Measurements from ENCODE around the gene AKAP4. TPM values are rescaled to one million over a fixed set of nuclear protein-coding genes. Genes with fewer than 3 reads are reported as not detected.

The AKAP4 gene
- total RNA-seq, 1 donor from 2014 or later, result not detected

DNA sequence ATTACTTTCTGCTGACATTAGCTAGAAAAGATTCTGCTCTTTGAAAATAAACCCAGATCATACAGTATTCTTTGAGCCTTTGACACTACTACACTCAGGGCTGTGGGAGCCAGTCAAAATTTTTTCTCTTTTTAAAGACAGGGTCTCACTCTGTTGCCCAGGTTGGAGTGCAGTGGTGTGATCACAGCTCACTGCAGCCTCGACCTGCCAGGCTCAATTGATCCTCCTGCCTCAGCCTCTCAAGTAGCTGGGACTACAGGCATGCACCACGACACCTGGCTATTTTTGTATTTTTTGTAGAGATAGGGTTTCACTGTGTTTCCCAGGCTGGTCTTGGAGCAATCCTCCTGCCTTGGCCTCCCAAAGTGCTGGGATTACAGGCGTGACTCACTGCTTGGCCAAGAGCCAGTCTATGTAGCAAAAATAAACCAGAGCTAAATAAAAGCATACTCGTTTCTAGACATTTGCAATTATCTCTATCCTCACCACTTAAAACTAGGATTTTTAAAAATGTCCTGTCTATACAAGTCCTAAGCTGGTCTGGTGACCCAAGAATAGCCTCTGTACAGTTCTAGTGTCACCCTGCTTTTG lies 43.2 kb downstream of the AKAP4 start:
- Mint-ChIP-seq H3K36me3 (ENCODE audit: unreplicated experiment) (no peaks in the 10 kb centered on the region), H3K9me3 (ENCODE audit: unreplicated experiment) (peaks cover 20% of the 10 kb centered on the region), H3K4me3 (ENCODE audit: unreplicated experiment) (no peak overlapping the region), H3K27me3 (ENCODE audit: unreplicated experiment) (no peaks in the 10 kb centered on the region), H3K4me1 (ENCODE audit: unreplicated experiment) (no peaks in the 10 kb centered on the region), H3K27ac (ENCODE audit: unreplicated experiment) (no peak overlapping the region)
- DNase-seq (ENCODE audit: extremely low spot score, unreplicated experiment), result no peak
- TF ChIP-seq, protein P1, sequence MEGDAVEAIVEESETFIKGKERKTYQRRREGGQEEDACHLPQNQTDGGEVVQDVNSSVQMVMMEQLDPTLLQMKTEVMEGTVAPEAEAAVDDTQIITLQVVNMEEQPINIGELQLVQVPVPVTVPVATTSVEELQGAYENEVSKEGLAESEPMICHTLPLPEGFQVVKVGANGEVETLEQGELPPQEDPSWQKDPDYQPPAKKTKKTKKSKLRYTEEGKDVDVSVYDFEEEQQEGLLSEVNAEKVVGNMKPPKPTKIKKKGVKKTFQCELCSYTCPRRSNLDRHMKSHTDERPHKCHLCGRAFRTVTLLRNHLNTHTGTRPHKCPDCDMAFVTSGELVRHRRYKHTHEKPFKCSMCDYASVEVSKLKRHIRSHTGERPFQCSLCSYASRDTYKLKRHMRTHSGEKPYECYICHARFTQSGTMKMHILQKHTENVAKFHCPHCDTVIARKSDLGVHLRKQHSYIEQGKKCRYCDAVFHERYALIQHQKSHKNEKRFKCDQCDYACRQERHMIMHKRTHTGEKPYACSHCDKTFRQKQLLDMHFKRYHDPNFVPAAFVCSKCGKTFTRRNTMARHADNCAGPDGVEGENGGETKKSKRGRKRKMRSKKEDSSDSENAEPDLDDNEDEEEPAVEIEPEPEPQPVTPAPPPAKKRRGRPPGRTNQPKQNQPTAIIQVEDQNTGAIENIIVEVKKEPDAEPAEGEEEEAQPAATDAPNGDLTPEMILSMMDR (IDR thresholded peaks at IDR 0.05), result no peak

DNA sequence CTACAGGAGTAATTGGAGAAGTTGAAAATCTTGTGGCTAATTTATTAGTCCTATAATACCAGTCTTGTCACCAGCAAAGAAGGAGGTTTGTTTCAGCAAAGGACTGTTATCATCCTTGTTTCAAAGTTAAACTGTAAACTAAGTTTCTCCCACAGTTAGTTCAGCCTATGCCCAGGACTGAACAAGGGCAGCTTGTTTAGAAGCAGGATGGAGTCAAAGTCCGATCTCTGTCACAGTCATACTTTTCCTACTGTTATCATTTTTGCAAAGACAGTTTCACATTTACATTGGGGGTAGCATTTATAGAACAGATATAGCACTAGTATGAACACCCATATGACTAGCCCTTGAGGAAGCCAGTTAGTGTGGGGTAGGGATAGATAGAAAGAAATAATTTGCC lies 46.4 kb downstream of the AKAP4 start:
- Mint-ChIP-seq H3K9me3 (ENCODE audit: unreplicated experiment) (peaks cover 16% of the 10 kb centered on the region), H3K36me3 (ENCODE audit: unreplicated experiment) (no peaks in the 10 kb centered on the region), H3K4me1 (ENCODE audit: unreplicated experiment) (no peaks in the 10 kb centered on the region), H3K27me3 (ENCODE audit: unreplicated experiment) (no peaks in the 10 kb centered on the region), H3K4me3 (ENCODE audit: unreplicated experiment) (no peak overlapping the region), H3K27ac (ENCODE audit: unreplicated experiment) (no peak overlapping the region)
- no peak for DNase-seq (ENCODE audit: extremely low spot score, unreplicated experiment)
- TF ChIP-seq, protein P1 (IDR thresholded peaks at IDR 0.05), result no peak

DNA sequence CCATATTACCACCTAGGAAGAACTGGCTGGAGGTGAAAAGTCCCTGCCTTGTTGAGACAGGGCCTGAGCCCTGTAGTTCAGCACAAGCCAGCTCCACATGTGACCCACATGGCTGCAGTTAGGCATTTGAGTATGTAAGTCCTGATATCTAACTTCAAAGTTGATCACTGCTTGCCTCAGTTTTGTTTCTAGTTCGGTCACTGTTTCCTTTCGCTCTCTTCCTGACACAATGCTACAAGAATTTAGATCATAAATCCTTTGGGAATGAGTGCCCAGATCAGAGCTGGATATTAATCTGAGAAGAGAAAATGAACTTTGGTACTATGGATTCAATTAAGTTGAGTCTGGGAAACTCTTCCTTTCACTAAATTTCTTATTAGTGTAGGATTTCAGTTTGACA lies 48.4 kb downstream of the AKAP4 start:
- Mint-ChIP-seq H3K9me3 (ENCODE audit: unreplicated experiment) (peaks cover 16% of the 10 kb centered on the region), H3K4me3 (ENCODE audit: unreplicated experiment) (no peak overlapping the region), H3K4me1 (ENCODE audit: unreplicated experiment) (no peaks in the 10 kb centered on the region), H3K27me3 (ENCODE audit: unreplicated experiment) (no peaks in the 10 kb centered on the region), H3K27ac (ENCODE audit: unreplicated experiment) (no peak overlapping the region), H3K36me3 (ENCODE audit: unreplicated experiment) (no peaks in the 10 kb centered on the region)
- TF ChIP-seq, protein P1 (IDR thresholded peaks at IDR 0.05), result no peak
- DNase-seq (ENCODE audit: extremely low spot score, unreplicated experiment), result no peak

DNA sequence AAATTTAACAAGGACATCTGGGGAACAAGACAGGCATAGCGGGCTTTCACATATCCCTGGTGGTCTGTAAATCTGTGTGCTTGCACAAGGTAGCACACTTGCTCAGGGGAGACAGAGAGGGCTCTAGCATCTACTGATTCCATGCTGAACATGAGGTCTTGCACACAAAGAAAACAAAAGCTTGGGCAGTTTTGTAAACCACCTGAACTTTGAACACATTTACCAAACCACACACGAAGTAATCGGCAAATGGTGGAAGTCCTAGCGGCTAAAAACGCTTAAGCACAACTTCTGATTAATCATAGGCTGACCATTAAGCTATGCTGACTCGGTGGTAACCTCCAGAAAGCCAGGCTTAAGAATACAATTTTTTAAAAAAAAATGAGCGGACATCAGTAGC lies 52.8 kb downstream of the AKAP4 start:
- Mint-ChIP-seq H3K27ac (ENCODE audit: unreplicated experiment) (no peak overlapping the region), H3K36me3 (ENCODE audit: unreplicated experiment) (no peaks in the 10 kb centered on the region), H3K4me3 (ENCODE audit: unreplicated experiment) (no peak overlapping the region), H3K4me1 (ENCODE audit: unreplicated experiment) (no peaks in the 10 kb centered on the region), H3K27me3 (ENCODE audit: unreplicated experiment) (no peaks in the 10 kb centered on the region), H3K9me3 (ENCODE audit: unreplicated experiment) (no peaks in the 10 kb centered on the region)
- DNase-seq (ENCODE audit: extremely low spot score, unreplicated experiment), result no peak
- TF ChIP-seq, protein P1 (IDR thresholded peaks at IDR 0.05), result no peak

Other genes with a start within 250 kb of the AKAP4 start
- 0.48 and 1.4 TPM in 2 replicates for gene CCNB3, start 3.8 kb upstream of the AKAP4 start, total RNA-seq

Measured in osteocyte (in vitro differentiated cells).